HG02884 (cell line): ENCODE data around the gene RAB11FIP3.
"Not testable (repeated sequence)": the region's sequence is repeated elsewhere in the genome, so short reads cannot be mapped to it uniquely, and the experiment has no call there.

Experiments used
- ATAC-seq: cut with Tn5 transposase; IDR thresholded peaks from one replicate; pipeline ENCODE4 v1.9.1; 2021; ENCODE audit warnings: mild to moderate bottlenecking, moderate library complexity; ENCODE audit not compliant: unreplicated experiment

Gene RAB11FIP3

DNA sequence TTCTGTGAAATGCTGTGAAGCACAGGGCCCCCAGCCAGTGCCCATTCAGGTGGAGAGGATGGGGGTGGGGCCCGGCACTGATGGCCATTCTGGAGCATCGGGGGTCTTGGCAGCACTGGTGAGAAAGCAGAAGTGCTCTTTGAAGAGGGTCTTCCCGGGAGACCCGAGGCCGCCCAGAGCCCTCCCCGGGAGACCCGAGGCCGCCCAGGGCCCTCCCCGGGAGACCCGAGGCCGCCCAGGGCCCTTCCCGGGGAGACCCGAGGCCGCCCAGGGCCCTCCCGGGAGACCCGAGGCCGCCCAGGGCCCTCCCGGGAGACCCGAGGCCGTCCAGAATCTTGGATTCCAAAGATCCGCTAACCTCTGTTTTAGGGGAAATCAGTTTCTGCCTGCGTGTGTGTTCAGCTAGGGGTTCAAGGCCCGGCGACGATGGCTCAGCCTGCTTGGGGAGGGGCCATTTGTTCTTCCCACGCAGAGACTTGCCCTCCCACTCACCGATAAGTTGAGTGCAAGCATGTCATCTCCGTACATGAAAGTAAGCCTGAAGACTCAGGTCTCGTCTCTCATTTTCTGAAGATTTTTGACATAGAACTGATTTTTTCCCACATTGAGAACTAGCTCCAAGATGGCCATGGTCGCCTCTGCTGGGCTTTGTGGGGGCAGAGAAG is 66.9 kb downstream of the RAB11FIP3 start:
- ATAC-seq: no peak

DNA sequence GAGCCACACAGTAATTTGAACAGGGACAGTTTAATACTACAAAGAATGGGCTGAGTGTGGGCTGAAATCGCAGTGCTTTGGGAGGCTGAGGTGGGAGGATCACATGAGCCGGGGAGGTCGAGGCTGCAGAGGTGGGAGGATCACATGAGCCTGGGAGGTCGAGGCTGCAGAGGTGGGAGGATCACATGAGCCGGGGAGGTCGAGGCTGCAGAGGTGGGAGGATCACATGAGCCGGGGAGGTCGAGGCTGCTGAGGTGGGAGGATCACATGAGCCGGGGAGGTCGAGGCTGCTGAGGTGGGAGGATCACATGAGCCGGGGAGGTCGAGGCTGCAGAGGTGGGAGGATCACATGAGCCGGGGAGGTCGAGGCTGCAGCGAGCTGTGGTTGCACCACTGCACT is 69.2 kb downstream of the RAB11FIP3 start:
- not testable (repeated sequence) for ATAC-seq

DNA sequence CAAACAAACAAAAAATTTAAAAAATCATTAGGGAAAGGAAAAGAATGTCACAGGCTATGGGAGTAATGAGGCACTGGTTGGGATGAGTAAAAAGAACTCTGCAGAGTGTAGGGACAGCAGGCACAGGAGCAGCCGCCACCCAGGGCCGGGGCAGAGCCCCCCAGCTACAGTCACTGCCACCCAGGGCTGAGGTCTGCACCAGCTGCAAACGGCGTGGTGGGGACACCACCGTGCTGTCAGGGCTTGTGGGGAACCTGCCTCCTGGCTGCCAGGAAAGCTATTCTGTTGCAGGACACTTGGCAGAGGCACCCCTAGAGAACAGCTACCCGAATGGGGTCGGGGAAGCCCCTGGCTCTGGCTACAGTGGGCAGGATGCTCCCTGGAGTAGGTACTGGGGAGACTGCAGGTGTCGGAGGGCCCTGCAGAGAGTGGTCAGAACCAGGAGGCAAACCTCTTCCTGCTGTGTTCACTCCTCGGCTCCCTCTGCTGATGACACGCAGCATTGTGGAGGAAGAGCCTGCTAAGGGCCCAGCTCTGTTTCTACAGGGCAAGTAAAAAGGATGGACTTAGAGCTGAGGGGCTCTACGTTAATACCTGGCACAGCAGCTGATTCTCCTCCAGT is 69.8 kb downstream of the RAB11FIP3 start:
- ATAC-seq: no peak

DNA sequence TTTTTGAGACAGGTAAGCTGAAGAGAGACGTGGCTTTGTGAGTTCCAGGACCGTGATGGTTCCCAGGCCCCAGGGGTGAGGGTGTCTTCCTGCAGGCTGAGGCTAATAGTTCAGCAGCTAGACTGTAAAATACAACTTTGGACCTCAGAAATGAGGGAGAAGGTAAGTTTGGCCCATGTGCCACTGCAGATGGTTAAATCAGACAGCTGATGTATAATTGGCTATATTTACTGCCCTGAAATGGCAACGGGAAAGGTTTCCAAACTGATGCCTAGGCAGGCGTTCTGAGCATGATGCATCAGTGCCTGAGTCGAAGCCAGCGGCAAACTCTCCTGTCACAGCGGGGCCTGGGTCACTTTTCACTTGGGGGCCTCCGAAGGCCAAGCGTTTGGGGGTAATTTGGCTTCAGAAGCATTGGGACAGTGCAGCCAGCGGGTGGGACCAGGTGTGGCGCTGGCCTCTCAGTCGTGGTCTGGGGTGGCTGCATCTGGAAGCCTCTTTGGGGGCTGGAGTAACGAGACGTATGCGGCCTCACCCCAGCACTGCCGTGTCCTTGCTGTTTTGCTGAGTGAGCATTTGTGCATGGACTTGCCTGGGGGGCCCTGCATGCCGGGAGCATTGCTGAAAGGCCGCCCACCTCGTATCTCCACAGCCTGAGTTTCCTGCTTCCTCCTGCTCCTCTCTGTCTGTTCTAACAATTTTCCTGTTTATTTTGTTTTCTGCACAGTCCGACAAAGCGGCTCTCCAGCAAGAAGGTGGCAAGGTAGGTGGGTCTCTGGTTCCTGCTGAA is 70.8 kb downstream of the RAB11FIP3 start:
- ATAC-seq: no peak

DNA sequence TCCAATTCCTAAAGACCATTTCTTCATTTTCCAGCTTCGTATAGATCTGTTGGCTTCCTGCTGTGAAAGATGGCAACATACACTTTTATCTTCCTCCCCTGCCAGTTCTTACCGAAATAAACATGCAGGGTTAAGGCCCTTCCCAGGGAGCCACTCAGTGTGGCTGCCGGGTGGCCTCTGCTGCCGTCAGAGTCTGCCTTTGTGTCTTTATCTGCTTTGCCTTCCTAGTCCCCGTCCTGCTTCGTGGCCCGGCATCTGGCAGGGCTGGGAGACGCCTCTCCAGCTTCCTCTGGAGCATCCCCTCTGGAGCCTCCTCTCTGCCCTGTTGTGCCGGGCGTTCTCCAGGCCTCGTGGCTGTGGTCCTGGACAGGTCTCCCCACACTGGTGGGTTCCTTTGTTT is 71.8 kb downstream of the RAB11FIP3 start:
- ATAC-seq: no peak

DNA sequence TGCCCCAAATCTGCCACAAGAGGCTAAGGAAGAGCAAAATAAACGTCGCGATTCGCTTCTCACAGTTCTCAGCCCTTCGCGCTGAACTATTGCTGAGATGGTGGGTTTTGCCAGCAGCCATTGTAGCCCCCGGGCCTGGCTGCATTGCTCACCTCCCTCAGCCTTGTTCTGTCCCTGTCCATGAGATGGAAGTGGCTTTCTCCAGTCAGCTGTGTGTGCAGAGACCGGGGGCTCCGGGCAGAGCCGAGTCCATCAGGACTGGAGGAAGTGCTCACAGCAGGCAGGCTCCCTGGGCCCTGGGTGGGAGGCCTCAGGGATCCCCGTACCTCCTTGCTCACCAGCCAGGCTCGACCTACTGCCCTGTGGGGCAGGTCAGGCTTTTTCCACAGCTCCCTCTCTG is 74.5 kb downstream of the RAB11FIP3 start:
- no peak for ATAC-seq

DNA sequence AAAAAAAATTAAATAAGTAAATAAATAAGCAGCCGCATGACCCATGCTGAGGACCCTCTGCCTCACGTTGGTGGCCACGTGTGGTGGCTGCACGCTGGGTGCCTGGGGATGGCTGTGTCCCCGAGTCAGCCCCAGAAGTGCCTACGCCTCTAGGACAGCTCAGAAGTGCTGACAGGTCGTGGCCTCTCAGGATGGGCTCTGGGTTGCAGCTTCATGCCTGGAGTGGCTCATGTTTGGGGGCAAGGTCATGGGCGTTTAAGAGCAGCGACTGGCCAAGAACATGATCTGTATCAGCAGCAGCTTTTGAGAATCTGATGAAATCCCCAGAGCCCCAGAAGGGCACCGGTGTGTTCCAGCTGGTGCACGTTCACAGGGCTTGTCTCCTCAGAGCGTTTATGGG is 75.3 kb downstream of the RAB11FIP3 start:
- no peak for ATAC-seq

DNA sequence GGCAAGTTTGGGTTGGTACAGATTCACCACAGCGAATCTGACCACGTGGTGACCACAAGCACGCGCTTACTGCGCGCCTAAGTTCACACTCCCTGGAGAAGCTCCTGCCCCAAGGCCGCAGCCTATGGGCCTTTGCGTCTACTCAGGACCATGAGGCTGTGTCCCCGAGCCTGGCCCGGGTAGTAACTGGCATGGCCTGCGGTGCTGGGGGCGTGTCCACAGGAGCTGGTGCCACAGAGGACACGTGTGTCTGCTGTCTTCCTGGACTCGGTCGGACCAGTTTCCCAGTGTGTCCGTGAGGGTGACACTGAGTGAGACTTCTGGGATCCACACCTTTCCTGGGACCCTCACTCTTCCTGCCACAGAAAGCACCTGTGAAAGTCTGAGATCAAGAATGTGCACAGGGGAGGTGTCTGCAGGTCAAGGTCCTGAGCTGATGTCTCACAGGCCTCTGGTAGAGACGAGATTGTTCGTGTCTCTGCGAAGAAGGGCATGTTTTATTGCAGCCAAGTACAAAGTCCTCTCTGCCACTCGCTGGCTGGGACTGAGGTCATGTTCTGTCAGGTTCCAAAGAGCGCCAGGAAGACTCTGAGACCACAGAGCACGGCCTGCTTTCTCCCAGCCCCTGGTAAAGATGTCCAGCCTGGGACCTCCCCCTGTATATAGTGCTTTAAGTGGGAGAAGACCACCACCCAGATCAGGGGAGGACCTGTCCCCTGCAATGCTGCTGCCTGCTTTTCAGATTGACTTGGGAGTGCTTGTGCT is 76.9 kb downstream of the RAB11FIP3 start:
- no peak for ATAC-seq

DNA sequence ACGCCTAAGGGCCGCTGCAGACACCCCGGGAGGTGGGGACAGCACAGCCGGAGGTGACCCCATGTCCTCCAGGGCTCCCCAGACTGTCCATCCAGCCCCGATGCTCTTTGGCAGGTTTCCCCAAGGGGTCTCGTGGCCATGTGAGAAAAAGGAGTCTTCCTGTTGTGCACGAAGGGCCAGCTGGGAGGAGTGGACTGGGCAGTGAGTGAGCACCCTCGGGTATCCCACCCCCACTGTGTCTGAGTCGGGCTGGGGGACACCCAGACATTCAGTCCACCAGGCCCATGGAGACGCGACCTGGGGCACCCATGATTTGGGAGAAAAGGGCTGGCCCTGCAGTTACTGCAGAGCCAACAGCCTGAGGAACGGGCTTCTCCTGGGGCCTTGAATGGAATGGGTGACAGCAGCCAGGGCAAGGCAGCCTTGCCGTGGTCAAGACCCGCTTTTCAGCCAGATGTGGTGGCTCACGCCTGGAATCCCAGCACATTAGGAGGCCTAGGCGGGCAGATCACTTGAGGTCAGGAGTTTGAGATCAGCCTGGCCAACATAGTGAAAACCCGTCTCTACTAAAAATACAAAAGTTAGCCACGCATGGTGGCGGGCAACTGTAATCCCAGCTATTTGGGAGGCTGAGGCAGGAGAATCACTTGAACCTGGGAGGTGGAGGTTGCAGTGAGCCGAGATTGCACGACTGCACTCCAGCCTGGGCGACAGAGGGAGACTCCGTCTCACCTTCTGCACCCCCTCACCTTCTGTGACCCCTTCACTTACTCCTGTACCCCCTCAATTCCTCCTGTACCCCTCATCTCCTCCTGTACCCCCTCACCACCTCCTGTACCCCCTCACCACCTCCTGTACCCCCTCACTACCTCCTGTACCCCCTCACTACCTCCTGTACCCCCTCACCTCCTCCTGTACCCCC is 78.0 kb downstream of the RAB11FIP3 start:
- ATAC-seq: no peak

DNA sequence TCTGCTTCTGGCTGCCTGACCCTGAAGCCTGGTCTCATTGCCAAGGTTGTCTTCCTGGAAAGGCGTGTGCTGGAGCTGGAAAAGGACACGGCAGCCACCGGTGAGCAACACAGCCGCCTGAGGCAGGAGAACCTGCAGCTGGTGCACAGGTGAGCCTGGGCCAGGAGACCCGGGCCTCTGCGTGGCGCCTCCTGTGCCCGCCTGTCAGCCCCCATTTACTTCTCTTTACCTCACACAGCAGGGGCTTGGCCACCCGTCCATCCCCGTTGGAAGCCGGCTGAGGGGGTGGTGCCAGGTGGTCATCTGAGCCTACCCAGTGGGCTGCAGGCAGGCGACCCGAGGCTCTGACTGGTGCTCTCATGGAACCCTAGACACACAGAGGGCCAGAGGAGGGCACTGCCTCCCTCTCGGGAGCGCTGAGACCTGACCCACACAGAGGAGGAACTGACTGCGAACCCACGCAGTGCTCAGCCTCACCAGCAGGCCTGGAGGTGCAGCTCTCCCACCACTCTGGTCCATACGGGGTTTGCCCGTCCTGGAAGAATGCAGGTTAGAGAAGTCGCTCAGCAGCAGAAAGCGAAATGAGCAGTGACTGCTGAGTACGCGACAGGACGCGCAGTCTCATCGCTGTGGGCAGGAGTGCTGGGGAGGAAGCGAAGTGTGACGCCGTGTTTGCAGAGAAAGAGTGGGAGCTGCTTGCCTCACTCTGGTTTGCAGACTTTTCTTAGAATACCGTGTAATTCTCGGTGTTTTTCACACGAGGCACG is 80.2 kb downstream of the RAB11FIP3 start:
- ATAC-seq: no peak

DNA sequence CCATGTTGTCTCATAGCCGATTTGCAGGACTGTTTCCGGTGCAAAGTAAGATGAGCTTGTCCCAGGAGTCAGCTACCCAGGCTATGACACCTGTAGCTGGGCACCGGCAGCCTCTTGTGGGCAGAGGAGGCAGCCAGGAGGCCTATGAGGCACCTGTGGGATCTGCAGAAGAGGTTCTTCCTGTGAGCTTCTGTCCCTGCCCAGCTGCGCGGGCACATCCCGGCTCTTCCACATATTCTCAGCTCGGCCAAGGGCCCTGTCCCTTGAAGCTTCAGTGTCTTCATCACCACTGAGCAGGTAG is 80.7 kb downstream of the RAB11FIP3 start:
- ATAC-seq: no peak

DNA sequence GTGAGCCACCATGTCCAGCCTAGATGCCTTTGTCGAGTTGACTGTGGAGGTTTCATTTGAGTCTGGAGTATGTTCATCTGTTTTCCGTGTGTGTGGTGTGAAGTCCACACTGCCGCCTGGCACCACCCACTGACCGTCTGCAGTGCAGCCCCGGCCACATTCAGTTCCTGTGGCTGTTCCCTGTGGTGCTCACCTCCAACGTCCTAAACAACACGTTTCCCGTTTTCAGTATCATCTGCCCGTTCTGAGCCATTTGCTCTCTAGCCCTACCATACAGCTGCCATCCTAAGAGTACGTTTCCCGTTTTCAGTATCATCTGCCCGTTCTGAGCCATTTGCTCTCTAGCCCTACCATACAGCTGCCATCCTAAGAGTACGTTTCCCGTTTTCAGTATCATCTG is 82.1 kb downstream of the RAB11FIP3 start:
- ATAC-seq: not testable (repeated sequence)

DNA sequence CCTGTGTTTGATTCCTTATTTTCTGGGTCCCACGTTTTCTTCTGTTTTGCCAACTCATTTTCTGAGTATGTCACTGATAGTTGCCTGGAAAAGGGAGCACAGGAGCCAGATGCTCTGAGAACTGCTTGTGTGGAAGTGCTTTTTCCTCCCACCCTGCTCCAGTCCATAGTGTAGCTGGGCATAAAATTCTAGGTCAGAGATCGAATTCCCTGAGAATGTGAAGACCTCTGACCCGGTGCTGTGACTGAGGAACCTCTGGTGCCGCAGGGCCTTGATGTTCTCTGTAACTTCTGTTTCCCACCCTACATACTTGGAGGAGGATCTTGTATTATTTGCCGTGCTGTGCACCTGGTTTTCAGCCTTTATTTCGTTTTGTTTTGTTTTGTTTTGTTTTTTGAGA is 82.5 kb downstream of the RAB11FIP3 start:
- no peak for ATAC-seq

DNA sequence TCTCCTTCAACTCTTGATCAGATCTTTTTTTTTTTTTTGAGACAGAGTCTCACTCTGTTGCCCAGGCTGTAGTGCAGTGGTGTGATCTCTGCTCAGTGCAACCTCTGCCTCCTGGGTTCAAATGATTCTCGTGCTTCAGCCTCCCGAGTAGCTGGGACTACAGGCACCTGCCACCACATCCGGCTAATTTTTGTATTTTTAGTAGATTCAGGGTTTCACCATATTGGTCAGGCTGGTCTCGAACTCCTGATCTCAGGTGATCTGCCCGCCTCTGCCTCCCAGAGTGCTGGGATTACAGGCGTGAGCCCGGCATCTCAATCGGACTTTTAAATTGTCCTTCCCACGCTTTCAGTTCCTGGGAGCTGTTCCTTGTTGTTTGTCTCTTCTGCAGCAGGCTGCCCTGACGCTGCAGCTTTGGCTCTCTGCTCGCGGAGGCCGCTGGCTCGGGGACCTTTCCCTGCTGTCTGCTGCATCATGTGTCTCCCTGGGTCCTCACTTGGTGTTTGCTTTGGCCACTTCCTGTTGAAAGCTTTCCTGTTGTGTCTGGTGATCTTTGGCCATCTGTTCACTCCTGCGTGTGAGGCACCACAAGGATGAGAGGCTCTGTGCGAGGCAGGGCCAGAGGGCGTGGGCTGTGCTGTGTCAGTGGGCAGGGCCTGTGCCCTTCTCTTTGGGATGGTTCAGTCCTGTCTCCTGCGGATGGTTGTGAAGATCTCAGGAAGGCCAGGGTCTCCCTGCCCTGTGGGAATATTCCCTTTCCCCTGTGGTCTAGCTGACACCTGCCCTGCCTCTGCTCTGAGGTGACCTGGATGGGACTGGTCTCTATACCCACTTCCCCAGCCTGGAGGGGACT is 83.7 kb downstream of the RAB11FIP3 start:
- no peak for ATAC-seq

DNA sequence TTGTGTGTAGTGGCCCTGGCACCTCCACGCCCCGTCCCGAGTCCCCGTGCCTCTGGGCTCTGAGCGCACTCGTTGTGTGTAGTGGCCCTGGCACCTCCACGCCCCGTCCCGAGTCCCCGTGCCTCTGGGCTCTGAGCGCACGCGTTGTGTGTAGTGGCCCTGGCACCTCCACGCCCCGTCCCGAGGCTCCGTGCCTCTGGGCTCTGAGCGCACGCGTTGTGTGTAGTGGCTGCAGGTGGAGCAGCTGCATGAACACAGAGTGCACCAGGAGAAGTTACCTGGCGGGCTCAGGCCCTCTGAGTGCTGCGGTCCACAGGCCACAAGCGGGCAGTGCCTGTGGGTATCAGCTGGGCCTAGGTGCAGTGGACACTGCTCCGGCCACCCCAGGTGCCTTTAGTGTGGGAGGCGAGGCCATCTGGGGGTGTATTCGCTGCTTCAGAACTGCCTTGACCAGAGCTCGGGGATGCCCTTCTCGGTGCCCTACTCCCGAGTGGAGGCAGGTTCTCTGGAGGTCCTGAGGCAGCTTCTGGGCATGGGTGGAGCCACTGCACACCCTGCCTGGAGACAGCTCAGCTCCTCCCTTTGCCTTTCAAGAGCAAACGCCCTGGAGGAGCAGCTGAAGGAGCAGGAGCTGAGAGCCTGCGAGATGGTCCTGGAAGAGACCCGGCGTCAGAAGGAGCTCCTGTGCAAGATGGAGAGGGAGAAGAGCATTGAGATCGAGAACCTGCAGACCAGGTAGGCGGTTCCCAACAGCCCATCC is 84.8 kb downstream of the RAB11FIP3 start:
- no peak for ATAC-seq

DNA sequence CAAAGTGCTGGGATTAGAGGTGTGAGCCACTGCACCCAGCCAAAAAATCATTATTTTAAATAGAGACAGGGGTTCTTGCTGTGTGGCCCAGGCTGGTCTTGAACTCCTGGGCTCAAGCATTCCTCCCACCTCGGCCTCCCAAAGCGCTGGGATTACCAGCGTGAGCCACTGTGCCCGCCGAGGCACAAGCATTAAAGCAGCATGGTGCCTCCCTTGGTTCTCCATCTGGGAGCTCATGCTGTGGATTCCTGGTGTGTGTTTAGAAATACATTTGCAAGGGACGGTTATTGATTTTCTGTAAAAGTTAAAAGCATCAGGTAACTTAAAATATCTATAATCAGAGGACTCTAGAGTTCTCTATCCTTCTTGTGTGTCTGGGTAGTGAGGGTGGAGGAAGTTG is 87.4 kb downstream of the RAB11FIP3 start:
- ATAC-seq: no peak

DNA sequence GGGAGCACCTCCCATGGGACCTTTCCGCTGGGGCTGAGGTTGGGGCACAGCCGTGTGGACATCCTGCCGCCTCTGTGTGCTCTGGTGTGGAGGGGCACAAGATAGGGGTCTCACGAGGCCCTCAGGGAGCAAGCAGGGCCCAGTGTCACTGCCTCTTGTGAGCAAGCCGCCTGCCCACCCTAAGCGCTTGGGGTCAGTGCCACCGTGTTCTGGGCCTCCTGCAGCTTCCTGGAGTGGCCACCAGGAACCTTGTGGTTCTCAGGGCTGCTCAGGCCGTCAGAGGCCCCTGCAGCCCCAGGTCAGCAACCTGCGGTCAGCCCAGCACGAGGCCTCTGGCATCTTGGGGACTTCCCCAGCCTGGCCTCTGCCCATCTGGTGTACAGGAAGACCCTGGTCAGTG is 88.5 kb downstream of the RAB11FIP3 start:
- ATAC-seq: no peak
